Transverse colon (tissue), 4 donors: ENCODE measurements around the gene GRM4.

ENCODE experiments used
- CTCF ChIP-seq, 5 experiments: fragments of 200-600 bp in 3 of 5; fragments of 450-650 bp in 2 of 5; sonication (generic) in 3 of 5; IDR thresholded peaks; 1 replicate in 2 of 5; 2 replicates in 3 of 5; pipeline ENCODE4 v1.5.1; 2016 to 2017; ENCODE audit warnings: antibody characterized with exemption in 5 of 5, inconsistent platforms in 3 of 5, mild to moderate bottlenecking in 2 of 5, moderate library complexity in 1 of 5
- POLR2A ChIP-seq: fragments of 450-650 bp; IDR thresholded peaks from one replicate; pipeline ENCODE4 v1.6.1; 2016; ENCODE audit warnings: antibody characterized with exemption, mild to moderate bottlenecking, moderate library complexity
- POLR2AphosphoS5 ChIP-seq, 3 donors: sonication (generic); formaldehyde crosslinking; IDR thresholded peaks; one replicate each; pipeline ENCODE4 v1.6.1; 2016; ENCODE audit warnings: antibody characterized with exemption in 3 of 3

- TF ChIP-seq CTCF (IDR thresholded peaks at IDR 0.05) (no peak), POLR2A (no peak), POLR2AphosphoS5 (IDR thresholded peaks at IDR 0.05) (no peak)
These were observed 37.1 kb upstream of the GRM4 start for GRCh38 chr6:34182751-34183531.
